OCI-LY3 (cell line): Measurements from ENCODE around the gene OPA3.
A peak's percentile ranks its signal among the peaks of the same experiment; 100 is the strongest.

Experiments used
- EZH2phosphoT487 ChIP-seq: fragments of 200-600 bp; shearing (Covaris generic); IDR thresholded peaks from 2 replicates; pipeline ENCODE4 v1.6.1; 2018; ENCODE audit warnings: antibody characterized with exemption, mixed run types, low read depth
- TF ChIP-seq, protein P1 (sequence below): fragments of 200-600, 300-600 bp; sonication (generic); IDR thresholded peaks from 2 replicates; pipeline ENCODE4 v1.5.1; 2014; ENCODE audit warnings: antibody characterized with exemption, low read length, low read depth

DNA sequence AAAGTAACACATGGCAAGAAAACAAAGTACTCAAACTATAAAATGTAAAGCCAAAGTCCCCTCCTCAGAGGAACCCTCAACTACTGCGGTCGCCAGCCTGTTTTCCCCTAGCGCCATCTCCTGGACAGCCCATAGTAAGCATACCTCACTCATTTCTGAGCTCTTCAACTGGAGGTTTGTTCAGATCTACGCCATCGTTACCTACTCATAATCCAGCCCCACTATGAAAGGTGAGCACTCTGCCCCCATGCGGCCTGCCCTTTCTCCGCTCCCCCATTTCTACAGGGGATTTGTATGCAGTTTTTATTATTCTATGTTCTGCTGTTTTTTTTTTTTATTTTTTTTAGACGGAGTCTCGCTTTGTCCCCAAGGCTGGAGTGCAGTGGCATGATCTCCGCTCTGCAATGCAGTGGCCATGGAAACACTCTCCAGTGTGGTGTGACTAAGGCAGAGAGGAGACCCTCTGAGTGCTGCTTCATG lies 26.2 kb downstream of the OPA3 start:
- TF ChIP-seq, protein P1, sequence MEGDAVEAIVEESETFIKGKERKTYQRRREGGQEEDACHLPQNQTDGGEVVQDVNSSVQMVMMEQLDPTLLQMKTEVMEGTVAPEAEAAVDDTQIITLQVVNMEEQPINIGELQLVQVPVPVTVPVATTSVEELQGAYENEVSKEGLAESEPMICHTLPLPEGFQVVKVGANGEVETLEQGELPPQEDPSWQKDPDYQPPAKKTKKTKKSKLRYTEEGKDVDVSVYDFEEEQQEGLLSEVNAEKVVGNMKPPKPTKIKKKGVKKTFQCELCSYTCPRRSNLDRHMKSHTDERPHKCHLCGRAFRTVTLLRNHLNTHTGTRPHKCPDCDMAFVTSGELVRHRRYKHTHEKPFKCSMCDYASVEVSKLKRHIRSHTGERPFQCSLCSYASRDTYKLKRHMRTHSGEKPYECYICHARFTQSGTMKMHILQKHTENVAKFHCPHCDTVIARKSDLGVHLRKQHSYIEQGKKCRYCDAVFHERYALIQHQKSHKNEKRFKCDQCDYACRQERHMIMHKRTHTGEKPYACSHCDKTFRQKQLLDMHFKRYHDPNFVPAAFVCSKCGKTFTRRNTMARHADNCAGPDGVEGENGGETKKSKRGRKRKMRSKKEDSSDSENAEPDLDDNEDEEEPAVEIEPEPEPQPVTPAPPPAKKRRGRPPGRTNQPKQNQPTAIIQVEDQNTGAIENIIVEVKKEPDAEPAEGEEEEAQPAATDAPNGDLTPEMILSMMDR = peak; percentile 93
- no peak for TF ChIP-seq EZH2phosphoT487
